ENCODE measurements around the gene PCDHGA1. TPM values are rescaled to one million over a fixed set of nuclear protein-coding genes. Genes with fewer than 3 reads are reported as not detected.

PCDHGA1 gene
- polyA plus RNA-seq, 2 of the 4 experiments (the other 2 are of a cell fraction): 0.32 to 0.71 TPM

- H3K4me3 ChIP-seq: no peak overlapping the region
- H3K4me2 ChIP-seq: no peak overlapping the region
- ChIA-PET CTCF (interaction anchor here (0.6 to 15.1 kb wide), 14 partner anchors 10 to 429 kb away, joined by 3 to 163 read pairs (median 5); partner anchors contain the start of genes PCDHGA5, PCDHGA7, PCDHGB5 and PCDHGC3), POLR2A (no interaction called here)
- no peak overlapping the region for H3K27ac ChIP-seq
- no peaks in the 10 kb centered on the region for H3K4me1 ChIP-seq
- ATAC-seq: no peak
- no peaks in the 10 kb centered on the region for H3K9me3 ChIP-seq
- FAIRE-seq: no peak
- DNase-seq (ENCODE audit: low read depth in 1 of 2, low spot score in 1 of 2): no peak
- TF ChIP-seq E2F6 (IDR thresholded peaks at IDR 0.05; ENCODE audit: borderline replicate concordance, low read depth) (no peak), TFCP2L1 (CRISPR knock-in tag; IDR thresholded peaks at IDR 0.05) (no peak), ZC3H11A (IDR thresholded peaks at IDR 0.05) (no peak), HMGXB4 (CRISPR knock-in tag; IDR thresholded peaks at IDR 0.05; ENCODE audit: borderline replicate concordance) (no peak), SREBF2 (IDR thresholded peaks at IDR 0.05) (no peak), JUNB (IDR thresholded peaks at IDR 0.05) (no peak), ZFP36 (IDR thresholded peaks at IDR 0.05; ENCODE audit: borderline replicate concordance, partially characterized antibody) (no peak)
- 93% methylated on average over 25 of the region's 29 CpGs for WGBS (ENCODE audit: missing lambda C conversion rate)
Measured at GRCh38 chr5:141513627-141514329, 183.5 kb downstream of the PCDHGA1 start.

- ChIA-PET POLR2A (no interaction called here), CTCF (interaction anchor here (1.1 to 15.1 kb wide), 10 partner anchors 10 to 144 kb away, joined by 3 to 163 read pairs (median 6); partner anchors contain the start of genes PCDHGA7, PCDHGC3 and PCDHGC5)
- DNase-seq (ENCODE audit: low read depth in 1 of 2, low spot score in 1 of 2) (no peak), FAIRE-seq (no peak), ATAC-seq (no peak)
- H3K4me2 ChIP-seq: no peak overlapping the region
- 84% methylated on average over 6 of the region's 6 CpGs for WGBS (ENCODE audit: missing lambda C conversion rate)
- no peaks in the 10 kb centered on the region for H3K9me3 ChIP-seq
- TF ChIP-seq SREBF2 (IDR thresholded peaks at IDR 0.05): no peak
- TF ChIP-seq ZFP36 (IDR thresholded peaks at IDR 0.05; ENCODE audit: borderline replicate concordance, partially characterized antibody): no peak
- no peak for TF ChIP-seq HOXA7 (CRISPR knock-in tag; IDR thresholded peaks at IDR 0.05)
- no peak for TF ChIP-seq KDM5A (IDR thresholded peaks at IDR 0.05)
- no peak for TF ChIP-seq EP300 (IDR thresholded peaks at IDR 0.05)
- TF ChIP-seq ESRRA (IDR thresholded peaks at IDR 0.05; ENCODE audit: borderline replicate concordance, low read length): no peak
- H3K4me3 ChIP-seq: no peak overlapping the region
- no peak overlapping the region for H3K27ac ChIP-seq
- H3K4me1 ChIP-seq: no peaks in the 10 kb centered on the region
Measured at GRCh38 chr5:141514330-141515133, 184.2 kb downstream of the PCDHGA1 start.

GRCh38 chr5:141515141-141515540 lies 184.8 kb downstream of the PCDHGA1 start:
- Histone ChIP-seq H3K4me2 (no peak overlapping the region), H3K27ac (no peak overlapping the region), H3K9me3 (no peaks in the 10 kb centered on the region), H3K4me3 (no peak overlapping the region), H3K4me1 (no peaks in the 10 kb centered on the region)
- CTCF ChIA-PET: interaction anchor here (1.6 to 15.1 kb wide), 7 partner anchors 9 to 134 kb away, joined by 4 to 163 read pairs (median 7); partner anchors contain the start of genes PCDHGA7, PCDHGC3 and PCDHGC5
- FAIRE-seq: no peak
- TF ChIP-seq RAD21 (conservative IDR thresholded peaks at IDR 0.05 in 1 of 2, IDR thresholded peaks at IDR 0.05 in 1 of 2) (no peak), RARB (CRISPR knock-in tag; IDR thresholded peaks at IDR 0.05) (no peak), JUNB (IDR thresholded peaks at IDR 0.05) (no peak), CHD4 (IDR thresholded peaks at IDR 0.05; ENCODE audit: borderline replicate concordance) (no peak), KDM5A (IDR thresholded peaks at IDR 0.05) (no peak), NPAS2 (CRISPR knock-in tag; IDR thresholded peaks at IDR 0.05; ENCODE audit: borderline replicate concordance) (no peak), RNF2 (IDR thresholded peaks at IDR 0.05; ENCODE audit: borderline replicate concordance, low read depth) (no peak), RCOR1 (IDR thresholded peaks at IDR 0.05; ENCODE audit: low read depth, low read length) (no peak), E2F6 (IDR thresholded peaks at IDR 0.05; ENCODE audit: borderline replicate concordance, low read depth) (no peak), HOXB5 (CRISPR knock-in tag; IDR thresholded peaks at IDR 0.05) (no peak), RFX5 (IDR thresholded peaks at IDR 0.05) (no peak), ZFP36 (IDR thresholded peaks at IDR 0.05; ENCODE audit: borderline replicate concordance, partially characterized antibody) (no peak)
- POLR2A ChIA-PET: no interaction called here
- no peak for ATAC-seq
- no peak for DNase-seq (ENCODE audit: low read depth in 1 of 2, low spot score in 1 of 2)
- 80% methylated on average over 3 of the region's 3 CpGs for WGBS (ENCODE audit: missing lambda C conversion rate)
